ENCODE data around the gene TBX15.

GRCh38 chr1:119011706-119012105, 23.6 kb upstream of the TBX15 start:
- no peak for TF ChIP-seq EZH2 (IDR thresholded peaks at IDR 0.05)
- TF ChIP-seq, protein P1, sequence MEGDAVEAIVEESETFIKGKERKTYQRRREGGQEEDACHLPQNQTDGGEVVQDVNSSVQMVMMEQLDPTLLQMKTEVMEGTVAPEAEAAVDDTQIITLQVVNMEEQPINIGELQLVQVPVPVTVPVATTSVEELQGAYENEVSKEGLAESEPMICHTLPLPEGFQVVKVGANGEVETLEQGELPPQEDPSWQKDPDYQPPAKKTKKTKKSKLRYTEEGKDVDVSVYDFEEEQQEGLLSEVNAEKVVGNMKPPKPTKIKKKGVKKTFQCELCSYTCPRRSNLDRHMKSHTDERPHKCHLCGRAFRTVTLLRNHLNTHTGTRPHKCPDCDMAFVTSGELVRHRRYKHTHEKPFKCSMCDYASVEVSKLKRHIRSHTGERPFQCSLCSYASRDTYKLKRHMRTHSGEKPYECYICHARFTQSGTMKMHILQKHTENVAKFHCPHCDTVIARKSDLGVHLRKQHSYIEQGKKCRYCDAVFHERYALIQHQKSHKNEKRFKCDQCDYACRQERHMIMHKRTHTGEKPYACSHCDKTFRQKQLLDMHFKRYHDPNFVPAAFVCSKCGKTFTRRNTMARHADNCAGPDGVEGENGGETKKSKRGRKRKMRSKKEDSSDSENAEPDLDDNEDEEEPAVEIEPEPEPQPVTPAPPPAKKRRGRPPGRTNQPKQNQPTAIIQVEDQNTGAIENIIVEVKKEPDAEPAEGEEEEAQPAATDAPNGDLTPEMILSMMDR (IDR thresholded peaks at IDR 0.05) = no peak
- TF ChIP-seq EZH2phosphoT487 (IDR thresholded peaks at IDR 0.05) = no peak
